ENCODE results near the gene NDFIP2. TPM values are rescaled to one million over a fixed set of nuclear protein-coding genes. Genes with fewer than 3 reads are reported as not detected.

Gene NDFIP2, protein sequence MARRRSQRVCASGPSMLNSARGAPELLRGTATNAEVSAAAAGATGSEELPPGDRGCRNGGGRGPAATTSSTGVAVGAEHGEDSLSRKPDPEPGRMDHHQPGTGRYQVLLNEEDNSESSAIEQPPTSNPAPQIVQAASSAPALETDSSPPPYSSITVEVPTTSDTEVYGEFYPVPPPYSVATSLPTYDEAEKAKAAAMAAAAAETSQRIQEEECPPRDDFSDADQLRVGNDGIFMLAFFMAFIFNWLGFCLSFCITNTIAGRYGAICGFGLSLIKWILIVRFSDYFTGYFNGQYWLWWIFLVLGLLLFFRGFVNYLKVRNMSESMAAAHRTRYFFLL
- 100 to 1,000 TPM; 117 to 129 TPM for total RNA-seq
- long read RNA-seq, full-length matches to known transcripts, result 325 of 372 reads
- long read RNA-seq, partial matches to known transcripts, result 14 of 372 reads
- long read RNA-seq, other reads (novel, unspliced or antisense), result 33 of 372 reads

DNA sequence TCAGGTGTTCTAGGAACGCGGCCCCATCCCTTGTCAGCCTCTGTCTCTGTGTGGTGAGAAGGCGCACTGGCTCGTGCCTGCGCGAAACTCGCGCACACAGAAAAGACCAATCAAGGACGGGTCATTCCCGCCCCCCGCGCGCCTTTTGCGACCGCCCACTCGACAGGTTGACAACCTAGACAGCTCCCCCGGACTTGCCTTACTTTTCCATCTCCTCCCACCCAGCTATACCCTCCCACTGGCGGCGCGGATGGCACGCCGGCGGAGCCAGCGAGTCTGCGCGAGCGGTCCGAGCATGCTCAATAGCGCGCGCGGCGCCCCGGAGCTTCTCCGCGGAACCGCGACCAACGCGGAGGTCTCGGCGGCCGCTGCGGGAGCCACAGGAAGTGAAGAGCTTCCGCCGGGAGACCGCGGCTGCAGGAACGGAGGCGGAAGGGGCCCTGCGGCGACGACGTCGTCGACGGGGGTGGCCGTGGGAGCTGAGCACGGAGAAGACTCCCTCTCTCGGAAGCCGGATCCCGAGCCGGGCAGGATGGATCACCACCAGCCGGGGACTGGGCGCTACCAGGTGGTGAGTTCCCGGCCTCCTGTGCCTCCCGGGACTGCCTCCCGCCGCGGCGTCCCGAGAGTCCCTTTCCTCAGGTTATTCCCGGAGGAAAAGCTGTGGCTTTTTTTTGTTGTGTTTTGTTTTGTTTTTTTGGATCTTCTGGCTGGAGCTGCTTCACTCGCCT, at the start of gene NDFIP2:
Gene NDFIP2, plus strand, starts transcription at position 202 of the 731 bp plus-strand sequence. Its CDS starts 49 bp downstream, at position 251.
- DNase-seq (peak; percentile 90 to 94), ATAC-seq (peak; percentile 82)
- intact Hi-C loops (cut with DNase I, micrococcal nuclease), result no loop called here

DNA sequence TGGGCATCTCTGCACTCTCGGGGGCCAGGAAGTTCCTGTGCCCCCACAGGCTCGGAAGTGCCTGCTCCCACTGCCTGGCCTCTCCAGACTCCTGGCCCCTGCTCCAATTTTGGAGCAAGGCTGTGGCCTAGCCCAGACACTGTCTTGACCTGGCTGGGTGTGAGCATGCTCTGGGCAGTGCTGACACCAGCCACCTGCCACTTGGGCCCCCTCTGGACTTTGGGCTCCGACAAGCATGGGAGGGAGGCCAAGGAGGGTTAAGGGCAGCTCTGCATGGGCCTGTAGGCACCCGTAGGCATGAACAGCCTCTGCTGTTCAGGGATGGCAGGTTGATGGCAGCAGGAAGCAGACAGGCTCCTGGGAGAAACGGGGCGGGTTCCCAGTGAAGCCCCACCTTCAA, 48.9 kb upstream of the NDFIP2 start:
- ATAC-seq (no peak), DNase-seq (no peak)
- intact Hi-C loops (cut with DNase I, micrococcal nuclease), result no loop called here

DNA sequence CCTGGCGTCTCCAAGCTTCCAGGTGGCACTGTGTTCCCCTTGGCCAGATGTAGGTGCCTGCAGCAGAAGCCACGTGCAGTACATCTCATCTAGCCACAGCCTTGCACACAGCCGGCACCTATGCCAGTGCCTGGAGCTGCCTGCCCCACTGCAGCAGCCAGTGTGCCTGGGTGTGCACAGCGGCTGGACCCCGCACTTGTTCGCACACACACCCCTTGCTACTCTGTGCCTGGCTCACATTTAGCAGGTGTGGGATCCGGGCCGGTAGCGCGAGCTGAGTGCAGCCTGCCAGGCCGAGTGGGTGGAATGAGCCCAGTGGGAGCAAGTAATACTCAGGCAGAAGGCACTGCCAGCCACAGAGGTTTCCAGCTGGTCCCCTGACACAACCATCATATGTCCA, 48.0 kb upstream of the NDFIP2 start:
- intact Hi-C loops (cut with DNase I, micrococcal nuclease), result no loop called here
- ATAC-seq (no peak), DNase-seq (no peak)

DNA sequence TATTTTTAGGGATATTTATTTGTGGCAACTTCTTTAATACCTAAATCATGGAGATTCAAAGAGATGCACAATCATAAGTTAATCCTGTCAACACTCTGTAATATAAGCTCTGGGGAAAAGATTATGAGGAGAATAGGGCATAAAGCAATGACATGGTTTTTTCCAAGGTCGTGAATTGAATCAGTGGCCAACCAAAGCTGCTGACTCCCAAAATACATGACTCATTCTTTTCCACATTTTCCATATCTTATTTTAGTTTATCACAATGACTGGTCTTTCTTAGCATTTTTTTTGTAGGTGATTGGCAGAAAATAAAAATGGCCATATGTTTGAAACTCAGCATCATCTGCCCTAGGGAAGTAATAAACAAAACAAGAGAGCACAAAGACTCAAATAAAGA, 46.4 kb upstream of the NDFIP2 start:
- intact Hi-C loops (cut with DNase I, micrococcal nuclease), result no loop called here
- no peak for ATAC-seq
- DNase-seq, result no peak

DNA sequence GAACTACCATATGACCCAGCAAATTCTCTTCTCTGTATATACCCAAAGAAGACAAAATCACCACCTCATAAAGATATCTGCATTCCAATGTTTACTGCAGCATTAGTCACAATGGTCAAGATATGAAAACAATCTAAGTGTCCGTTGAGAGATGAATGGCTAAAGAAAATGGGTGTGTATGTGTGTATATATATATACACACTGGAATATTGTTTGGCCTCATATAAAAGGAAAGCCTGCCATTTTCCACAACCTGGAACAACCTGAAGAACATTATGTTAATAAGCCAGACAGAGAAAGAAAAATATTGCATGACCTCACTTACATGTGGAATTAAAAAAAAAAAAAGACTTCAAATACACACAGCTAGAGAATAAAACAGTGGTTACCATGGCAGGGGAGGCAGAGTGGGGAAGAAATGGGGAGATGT, 45.4 kb upstream of the NDFIP2 start:
- intact Hi-C loops (cut with DNase I, micrococcal nuclease), result no loop called here
- DNase-seq, result no peak
- ATAC-seq, result peak; percentile 96

DNA sequence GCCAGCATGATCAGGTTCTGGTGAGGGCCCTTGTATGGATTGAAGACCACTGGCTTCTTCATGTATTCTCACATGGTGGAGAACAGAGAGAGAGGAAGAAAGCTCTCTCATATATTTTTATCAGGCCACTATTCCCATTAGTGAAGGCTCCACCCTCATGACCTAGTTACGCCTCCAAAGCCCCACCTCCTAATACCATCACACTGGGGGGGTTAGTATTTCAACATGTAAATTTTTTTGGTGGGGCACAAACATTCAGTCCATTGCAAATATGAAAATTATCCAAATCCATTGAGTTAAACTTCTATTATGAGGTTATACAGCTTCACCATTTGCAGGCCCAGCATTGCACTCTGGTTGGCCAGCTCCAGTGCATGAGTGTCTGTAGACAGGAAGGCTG, 41.7 kb upstream of the NDFIP2 start:
- DNase-seq, result no peak
- intact Hi-C loops (cut with DNase I, micrococcal nuclease), result no loop called here
- no peak for ATAC-seq

DNA sequence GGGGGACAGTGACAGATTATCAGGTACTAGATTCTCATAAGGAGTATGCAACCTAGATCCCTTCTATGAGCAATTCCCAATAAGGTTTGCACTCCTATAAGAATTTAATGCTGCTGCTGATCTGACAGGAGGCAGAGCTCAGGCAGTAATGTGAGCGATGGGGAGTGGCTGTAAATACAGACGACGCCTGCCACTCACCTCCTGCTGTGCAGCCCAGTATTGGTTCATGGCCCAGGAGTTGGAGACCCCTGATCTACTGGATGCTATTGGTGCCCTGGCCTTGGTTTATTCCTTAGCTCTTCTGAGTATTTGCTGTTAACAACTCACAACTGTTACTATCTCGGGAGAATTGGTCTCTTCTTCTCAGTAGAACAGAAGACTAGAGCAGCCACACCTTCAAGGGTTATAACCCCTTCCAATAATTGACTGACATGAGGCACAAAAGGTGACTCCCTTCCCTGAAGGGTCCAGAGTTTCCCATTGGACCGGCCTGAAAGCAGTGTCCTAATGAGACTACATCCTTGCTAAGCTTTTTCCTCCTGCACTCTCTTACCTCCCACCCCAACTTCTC, 39.9 kb upstream of the NDFIP2 start:
- peak; percentile 84 for ATAC-seq
- DNase-seq, result peak; percentile 48 to 68
- intact Hi-C loops (cut with DNase I, micrococcal nuclease), result no loop called here

DNA sequence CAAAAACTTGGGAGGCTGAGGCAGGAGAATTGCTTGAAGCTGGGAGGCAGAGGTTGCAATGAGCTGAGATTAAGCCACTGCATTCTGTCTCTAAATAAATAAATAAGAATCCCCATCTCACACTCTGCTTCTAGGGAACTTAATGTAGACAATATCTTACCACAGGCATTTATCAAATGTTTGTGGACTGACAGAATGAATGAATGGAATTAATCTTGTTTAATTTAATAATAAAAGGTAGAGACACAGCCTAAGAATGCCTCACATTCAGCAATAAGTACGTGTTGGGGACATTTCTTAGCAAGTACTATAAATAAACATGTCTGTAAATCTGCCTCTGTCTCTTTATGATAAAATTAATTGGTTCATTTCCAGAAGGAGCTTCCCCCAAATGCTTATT, 38.7 kb upstream of the NDFIP2 start:
- intact Hi-C loops (cut with DNase I, micrococcal nuclease), result no loop called here
- DNase-seq (no peak), ATAC-seq (peak; percentile 1)

DNA sequence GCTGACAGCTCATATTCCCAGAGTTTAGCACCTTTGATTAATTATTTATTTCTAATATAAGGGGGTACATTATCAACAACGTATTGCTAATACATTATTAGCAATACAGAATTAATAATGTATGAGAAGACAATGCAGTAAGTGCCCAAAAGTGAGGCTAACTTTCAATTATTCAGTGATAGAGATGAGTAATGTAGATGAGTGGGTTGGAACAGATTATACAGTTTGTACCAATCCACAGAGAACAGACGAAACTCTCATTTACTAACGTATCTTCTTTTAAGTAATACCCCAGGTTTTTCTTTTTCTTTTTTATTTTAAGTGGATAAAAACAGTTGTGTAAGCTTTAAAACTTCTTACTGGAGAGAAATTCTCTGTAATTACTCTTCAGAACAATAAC, 38.2 kb upstream of the NDFIP2 start:
- DNase-seq, result no peak
- no peak for ATAC-seq
- intact Hi-C loops (cut with DNase I, micrococcal nuclease), result no loop called here

DNA sequence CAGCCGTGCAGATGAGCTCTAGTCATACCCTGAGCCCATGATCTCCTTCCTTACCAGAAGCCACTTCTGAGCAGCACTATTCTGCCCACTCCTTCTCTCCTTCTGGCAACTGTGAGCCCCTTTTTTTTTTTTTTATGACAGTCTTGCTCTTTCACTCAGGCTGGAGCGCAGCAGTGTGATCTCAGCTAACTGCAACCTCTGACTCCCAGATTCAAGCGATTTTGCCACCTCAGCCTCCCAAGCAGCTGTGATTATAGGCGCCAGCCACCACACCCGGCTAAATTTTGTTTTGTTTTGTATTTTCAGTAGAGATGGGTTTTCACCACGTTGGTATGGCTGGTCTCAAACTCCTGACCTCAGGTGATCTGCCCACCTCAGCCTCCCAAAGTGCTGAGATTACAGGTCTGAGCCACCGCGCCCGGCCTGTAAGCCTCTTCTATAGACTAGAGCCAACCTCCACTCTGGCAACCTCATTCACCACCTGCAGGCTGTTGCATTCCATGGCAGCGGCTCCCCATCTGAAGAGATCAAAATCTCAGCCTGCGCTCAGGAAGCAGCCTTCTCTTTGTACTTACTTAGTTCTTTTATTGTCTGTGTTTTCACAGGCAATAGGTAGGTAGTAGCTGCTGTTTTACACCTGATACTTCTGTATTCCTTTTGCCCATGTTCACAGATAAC, 34.8 kb upstream of the NDFIP2 start:
- DNase-seq (no peak), ATAC-seq (no peak)
- intact Hi-C loops (cut with DNase I, micrococcal nuclease), result no loop called here

DNA sequence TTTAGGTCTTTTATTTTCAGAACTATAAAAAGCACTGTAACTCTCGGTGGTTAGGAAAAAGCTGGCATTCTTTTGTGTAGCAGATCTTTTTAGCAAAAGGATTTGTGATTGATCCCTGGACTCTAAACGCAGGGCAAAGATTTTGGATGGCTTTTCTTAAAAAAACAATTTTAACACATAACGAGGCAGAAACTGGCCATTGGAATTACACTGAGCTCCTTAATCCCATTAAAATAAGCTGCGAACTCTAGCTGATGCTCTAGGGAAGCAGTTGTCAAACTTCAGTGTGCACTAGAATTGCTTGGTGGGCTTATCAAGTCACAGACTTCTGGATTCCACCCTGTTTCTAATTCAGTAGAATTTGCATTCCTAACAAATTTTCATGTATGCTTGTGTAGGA, 33.8 kb upstream of the NDFIP2 start:
- intact Hi-C loops (cut with DNase I, micrococcal nuclease), result no loop called here
- no peak for DNase-seq

DNA sequence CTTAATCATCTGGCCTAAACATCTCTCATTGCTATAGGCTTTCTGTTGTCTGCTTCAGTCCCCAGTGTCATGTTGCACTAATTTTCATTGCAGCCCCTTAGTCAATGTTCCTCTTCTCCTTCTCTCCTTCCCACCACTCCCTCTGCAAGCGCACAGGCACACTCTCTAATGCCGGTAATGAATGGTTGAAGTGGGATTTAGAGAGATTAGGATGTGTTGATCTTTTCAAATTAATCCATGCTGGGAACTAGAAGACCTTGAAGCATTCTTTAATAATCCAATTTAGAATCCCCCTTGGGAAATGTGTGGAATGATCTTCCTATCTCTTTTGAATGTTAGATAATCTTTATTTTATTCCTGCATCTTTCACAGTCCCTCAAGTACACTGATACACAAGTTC, 33.2 kb upstream of the NDFIP2 start:
- DNase-seq (no peak), ATAC-seq (no peak)
- intact Hi-C loops (cut with DNase I, micrococcal nuclease), result no loop called here

More for the DNA sequence above, 33.8 kb upstream of the NDFIP2 start:
- no peak for ATAC-seq

DNA sequence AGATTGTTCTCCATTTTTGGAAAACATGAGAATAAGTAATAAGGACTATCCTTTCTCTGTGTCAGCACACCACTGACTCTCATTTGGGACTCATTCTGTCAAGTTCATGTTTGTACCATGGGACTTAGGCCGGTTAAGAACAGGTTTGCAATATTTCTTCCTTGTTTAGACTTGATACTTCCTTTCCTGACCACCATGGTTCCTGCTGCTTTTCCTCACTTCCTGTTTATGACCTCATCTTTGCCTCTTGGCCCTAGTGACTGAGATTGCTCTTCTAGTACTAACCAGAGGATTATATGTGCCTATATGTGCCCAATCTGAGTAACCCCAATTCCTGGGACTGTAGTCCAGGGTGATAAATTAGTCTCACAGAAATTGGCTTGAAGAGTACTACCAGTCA, 32.5 kb upstream of the NDFIP2 start:
- DNase-seq (no peak), ATAC-seq (peak; percentile 21)
- intact Hi-C loops (cut with DNase I, micrococcal nuclease), result no loop called here

DNA sequence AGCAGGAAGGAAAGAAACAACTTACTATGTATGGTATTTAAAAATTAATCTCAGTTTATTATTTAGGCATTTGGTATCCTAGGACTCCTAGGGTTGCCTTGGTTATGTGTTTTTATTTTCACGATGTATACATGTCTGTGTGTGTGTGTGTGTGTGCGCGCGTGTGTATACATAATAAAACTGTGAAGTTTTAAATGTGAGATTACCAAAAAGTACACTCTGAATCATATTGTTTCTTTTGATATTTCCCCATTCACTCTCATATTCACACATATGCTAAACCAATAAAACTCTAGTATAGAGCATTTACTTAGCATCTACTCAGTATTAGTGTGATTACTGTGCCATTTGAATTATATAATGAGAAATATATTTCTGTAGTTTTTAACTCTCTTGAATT, 30.8 kb upstream of the NDFIP2 start:
- intact Hi-C loops (cut with DNase I, micrococcal nuclease), result no loop called here
- DNase-seq, result no peak
- ATAC-seq, result no peak

DNA sequence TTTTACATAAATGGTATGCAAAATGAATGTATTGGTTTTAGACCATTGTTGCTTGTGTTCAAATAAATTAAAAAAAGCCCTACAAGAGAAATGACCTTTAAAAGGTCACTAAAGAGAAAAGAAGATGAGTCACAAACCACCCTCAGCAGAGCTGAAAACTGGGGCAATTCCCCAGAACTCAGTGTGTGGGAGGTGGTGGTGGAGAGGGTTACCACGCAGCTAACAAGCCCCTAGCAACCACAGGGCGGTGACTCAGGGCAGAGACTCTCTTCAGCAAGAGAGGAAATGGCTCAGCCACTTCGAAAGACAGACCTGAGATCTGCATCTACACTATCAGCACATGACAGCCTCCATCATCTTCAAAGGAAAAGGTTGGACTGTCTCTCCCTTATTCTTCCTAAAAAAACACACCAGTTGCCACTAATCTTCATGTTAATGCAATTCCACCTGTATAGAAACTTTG, 29.4 kb upstream of the NDFIP2 start:
- intact Hi-C loops (cut with DNase I, micrococcal nuclease), result no loop called here
- DNase-seq (no peak), ATAC-seq (peak; percentile 44)

DNA sequence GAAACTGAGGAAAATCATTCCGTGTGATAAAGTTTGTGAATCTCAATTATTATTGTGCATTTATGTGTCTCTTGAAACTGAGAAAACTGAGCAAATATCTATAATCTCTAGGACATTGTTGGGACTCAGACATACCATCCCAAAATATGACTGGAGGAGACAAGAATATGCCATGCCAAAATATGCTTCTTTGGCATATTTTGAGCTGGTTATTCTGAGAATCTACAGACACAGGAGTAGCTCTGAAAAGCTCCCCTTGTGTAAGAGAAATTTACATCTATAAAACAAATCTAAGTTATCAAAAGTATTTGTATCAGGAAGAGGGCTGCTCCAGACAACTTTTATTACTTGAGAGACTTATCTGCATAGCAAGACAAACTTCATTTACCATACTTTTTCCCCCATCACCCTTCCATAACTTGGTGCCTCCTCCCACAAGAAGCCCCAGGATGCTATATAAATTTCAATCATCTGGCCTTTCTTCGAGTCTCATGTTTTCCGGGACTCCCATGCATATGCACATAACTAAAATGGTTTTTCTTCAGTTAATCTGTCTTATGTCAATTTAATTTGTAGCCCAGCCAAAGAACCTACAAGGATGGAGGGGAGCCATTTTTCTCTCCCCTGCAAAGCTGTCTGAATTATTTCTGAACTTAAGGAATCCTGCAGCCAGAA, 28.6 kb upstream of the NDFIP2 start:
- DNase-seq (no peak), ATAC-seq (no peak)
- intact Hi-C loops (cut with DNase I, micrococcal nuclease), result no loop called here

DNA sequence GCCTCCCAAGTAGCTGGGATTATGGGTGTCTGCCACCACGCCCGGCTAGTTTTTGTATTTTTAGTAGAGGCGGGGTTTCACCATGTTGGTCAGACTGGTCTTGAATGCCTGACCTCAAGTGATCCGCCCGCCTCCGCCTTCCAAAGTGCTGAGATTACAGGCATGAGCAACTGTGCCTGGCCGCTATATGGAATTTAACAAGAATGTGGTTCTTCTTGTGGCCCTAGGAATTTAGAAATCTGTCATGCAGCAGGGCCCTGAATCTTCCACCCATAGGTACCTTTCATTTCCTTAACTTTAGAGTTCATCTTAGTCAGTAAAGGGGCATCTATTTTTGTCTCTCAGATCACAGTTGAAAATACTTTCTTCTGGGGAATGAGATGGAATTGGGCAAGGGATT, 25.6 kb upstream of the NDFIP2 start:
- ATAC-seq, result no peak
- intact Hi-C loops (cut with DNase I, micrococcal nuclease), result no loop called here

DNA sequence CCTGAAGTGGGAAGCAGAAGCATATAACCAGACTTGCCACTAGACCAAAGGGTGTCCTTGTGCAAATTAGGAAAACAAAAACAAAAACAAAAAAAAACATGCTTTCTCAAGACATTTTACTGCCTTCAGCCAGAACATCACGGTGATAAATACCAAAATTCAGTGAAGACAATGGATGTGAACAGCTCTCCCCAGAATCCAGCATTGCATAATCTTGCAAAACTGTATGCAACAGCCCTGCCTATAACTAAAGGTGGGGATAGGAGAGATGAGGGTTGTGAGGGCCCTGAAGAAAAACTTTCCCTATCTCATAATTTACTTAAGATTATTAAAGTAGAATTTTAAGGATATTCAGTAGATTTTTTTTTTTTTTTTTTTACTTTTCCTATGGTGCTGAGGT, 24.9 kb upstream of the NDFIP2 start:
- intact Hi-C loops (cut with DNase I, micrococcal nuclease), result no loop called here
- no peak for DNase-seq
- no peak for ATAC-seq

More for the DNA sequence above, 25.6 kb upstream of the NDFIP2 start:
- no peak for DNase-seq
